GM12878 (cell line): ENCODE measurements around the gene AKAP12.

Source experiments
- TF ChIP-seq, protein P1 (sequence below): IDR thresholded peaks from 2 replicates; pipeline ENCODE4 v1.6.1; 2011; ENCODE audit warnings: low read depth, mild to moderate bottlenecking, low read length, moderate library complexity, borderline replicate concordance; ENCODE audit errors: extremely low read depth
- TF ChIP-seq, protein P2 (sequence below), 3 experiments: IDR thresholded peaks in 2 of 3; conservative IDR thresholded peaks in 1 of 3; 2 replicates each; pipeline ENCODE4 v1.5.1; 2011; ENCODE audit warnings: low read depth in 3 of 3, low read length in 3 of 3, mild to moderate bottlenecking in 3 of 3, control low read depth in 2 of 3, moderate library complexity in 2 of 3, inconsistent platforms in 1 of 3, mixed read lengths in 1 of 3; ENCODE audit not compliant: control insufficient read depth in 2 of 3, insufficient read depth in 1 of 3; ENCODE audit errors: extremely low read depth in 1 of 3

DNA sequence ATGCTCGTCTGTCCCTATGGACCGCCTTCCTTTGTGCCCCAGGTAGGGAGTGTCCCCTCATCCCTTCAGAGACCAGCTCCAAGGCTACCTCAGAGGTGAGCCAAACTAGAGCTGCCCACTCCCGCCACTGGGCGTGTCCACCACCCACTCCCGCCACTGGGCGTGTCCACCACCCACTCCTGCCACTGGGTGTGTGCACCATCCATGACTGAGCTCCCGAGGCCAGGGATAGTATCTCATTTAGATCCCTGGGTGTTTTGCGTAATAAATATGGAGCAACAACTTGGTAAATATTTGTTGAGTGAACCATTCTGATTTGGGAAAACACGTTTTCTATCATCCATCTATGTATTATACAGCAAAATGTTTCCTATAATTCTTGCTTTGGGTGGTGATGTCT lies 82.8 kb downstream of the AKAP12 start:
- TF ChIP-seq, protein P1, sequence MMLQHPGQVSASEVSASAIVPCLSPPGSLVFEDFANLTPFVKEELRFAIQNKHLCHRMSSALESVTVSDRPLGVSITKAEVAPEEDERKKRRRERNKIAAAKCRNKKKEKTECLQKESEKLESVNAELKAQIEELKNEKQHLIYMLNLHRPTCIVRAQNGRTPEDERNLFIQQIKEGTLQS: no peak
- TF ChIP-seq, protein P2, sequence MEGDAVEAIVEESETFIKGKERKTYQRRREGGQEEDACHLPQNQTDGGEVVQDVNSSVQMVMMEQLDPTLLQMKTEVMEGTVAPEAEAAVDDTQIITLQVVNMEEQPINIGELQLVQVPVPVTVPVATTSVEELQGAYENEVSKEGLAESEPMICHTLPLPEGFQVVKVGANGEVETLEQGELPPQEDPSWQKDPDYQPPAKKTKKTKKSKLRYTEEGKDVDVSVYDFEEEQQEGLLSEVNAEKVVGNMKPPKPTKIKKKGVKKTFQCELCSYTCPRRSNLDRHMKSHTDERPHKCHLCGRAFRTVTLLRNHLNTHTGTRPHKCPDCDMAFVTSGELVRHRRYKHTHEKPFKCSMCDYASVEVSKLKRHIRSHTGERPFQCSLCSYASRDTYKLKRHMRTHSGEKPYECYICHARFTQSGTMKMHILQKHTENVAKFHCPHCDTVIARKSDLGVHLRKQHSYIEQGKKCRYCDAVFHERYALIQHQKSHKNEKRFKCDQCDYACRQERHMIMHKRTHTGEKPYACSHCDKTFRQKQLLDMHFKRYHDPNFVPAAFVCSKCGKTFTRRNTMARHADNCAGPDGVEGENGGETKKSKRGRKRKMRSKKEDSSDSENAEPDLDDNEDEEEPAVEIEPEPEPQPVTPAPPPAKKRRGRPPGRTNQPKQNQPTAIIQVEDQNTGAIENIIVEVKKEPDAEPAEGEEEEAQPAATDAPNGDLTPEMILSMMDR (IDR thresholded peaks at IDR 0.05 in 2 of 3, conservative IDR thresholded peaks at IDR 0.05 in 1 of 3; ENCODE audit: control insufficient read depth in 2 of 3, extremely low read depth in 1 of 3, insufficient read depth in 1 of 3, low read depth in 3 of 3, low read length in 3 of 3): no peak
